ENCODE results near the gene EHMT1.

GRCh38 chr9:137642892-137643291, 24.1 kb downstream of the EHMT1 start:
- TF ChIP-seq POLR2AphosphoS5 (IDR thresholded peaks at IDR 0.05; ENCODE audit: low read depth, low read length) (no peak), YY1 (IDR thresholded peaks at IDR 0.05; ENCODE audit: low read depth) (no peak), FOXM1 (IDR thresholded peaks at IDR 0.05; ENCODE audit: low read depth) (no peak), ELF1 (IDR thresholded peaks at IDR 0.05) (no peak), CTCF (IDR thresholded peaks at IDR 0.05) (no peak), GATA2 (CRISPR knock-in tag; IDR thresholded peaks at IDR 0.05) (no peak), MAX (IDR thresholded peaks at IDR 0.05; ENCODE audit: low read depth) (no peak), SMC3 (IDR thresholded peaks at IDR 0.05; ENCODE audit: low read depth, low read length) (no peak)
